GM19238 (cell line): ENCODE measurements around the gene COX6B2.
"Not testable (repeated sequence)": the region's sequence is repeated elsewhere in the genome, so short reads cannot be mapped to it uniquely, and the experiment has no call there.

Experiments
- DNase-seq: peaks from one replicate; pipeline ENCODE4 v3.0.0; 2011; ENCODE audit warnings: low spot score; ENCODE audit not compliant: insufficient read length

Gene COX6B2

GRCh38 chr19:55354698-55355212 is at the start of gene COX6B2:
Gene COX6B2, minus strand, starts transcription at chr19:55354719. Its CDS starts 198 bp downstream, at chr19:55354521.
- DNase-seq: no peak

- DNase-seq: no peak
These were observed 48.0 kb upstream of the COX6B2 start for GRCh38 chr19:55402509-55402908.

- DNase-seq: not testable (repeated sequence)
These were observed 46.9 kb upstream of the COX6B2 start for GRCh38 chr19:55401390-55401789.

GRCh38 chr19:55400281-55401087 is 46.0 kb upstream of the COX6B2 start:
- no peak for DNase-seq

- DNase-seq: no peak
These were observed 43.8 kb upstream of the COX6B2 start for GRCh38 chr19:55398200-55398925.

GRCh38 chr19:55392820-55393761 is 38.6 kb upstream of the COX6B2 start:
- DNase-seq: no peak

GRCh38 chr19:55391702-55392615 is 37.4 kb upstream of the COX6B2 start:
- DNase-seq: no peak

GRCh38 chr19:55391191-55391670 is 36.7 kb upstream of the COX6B2 start:
- no peak for DNase-seq

GRCh38 chr19:55390461-55390880 is 36.0 kb upstream of the COX6B2 start:
- no peak for DNase-seq

GRCh38 chr19:55389386-55390317 is 35.1 kb upstream of the COX6B2 start:
- DNase-seq: no peak

- no peak for DNase-seq
These were observed 33.4 kb upstream of the COX6B2 start for GRCh38 chr19:55387736-55388497.

- DNase-seq: no peak
These were observed 32.0 kb upstream of the COX6B2 start for GRCh38 chr19:55386493-55386971.

- peak; percentile 97 for DNase-seq
These were observed 31.4 kb upstream of the COX6B2 start, which contains the start of gene RPL28 for GRCh38 chr19:55385724-55386492. Gene RPL28, plus strand, starts transcription at chr19:55385932. Its CDS starts 426 bp downstream, at chr19:55386358.

GRCh38 chr19:55384920-55385723 is 30.6 kb upstream of the COX6B2 start:
- DNase-seq: peak; percentile 93

- no peak for DNase-seq
These were observed 29.8 kb upstream of the COX6B2 start, which contains the start of gene TMEM238 for GRCh38 chr19:55384131-55384919. Gene TMEM238, minus strand, starts transcription at chr19:55384292. Its CDS starts 33 bp downstream, at chr19:55384259.
